Esophagus muscularis mucosa (tissue), 4 donors: ENCODE data around the gene HSD17B14. TPM values are rescaled to one million over a fixed set of nuclear protein-coding genes. Genes with fewer than 3 reads are reported as not detected.

ENCODE experiments used
- DNase-seq: peaks from one replicate; pipeline ENCODE4 v3.0.0-alpha.2; 2017; ENCODE audit errors: extremely low spot score
- H3K27ac ChIP-seq, 4 donors: fragments of 200-600 bp; sonication (generic); replicated peaks in 1 of 4; 1 replicate in 3 of 4; 2 replicates in 1 of 4; pipeline ENCODE4 v1.5.1; 2016 to 2019; ENCODE audit warnings: mild to moderate bottlenecking in 1 of 4
- H3K27me3 ChIP-seq, 4 donors: fragments of 200-600 bp; sonication (generic); one replicate each; pipeline versions ENCODE4 v1.5.1 to v1.6.0; 2016 to 2019
- H3K36me3 ChIP-seq, 4 donors: fragments of 200-600 bp; sonication (generic); one replicate each; pipeline ENCODE4 v1.5.1; 2016 to 2019
- H3K4me1 ChIP-seq, 4 donors: fragments of 200-600 bp; sonication (generic); one replicate each; pipeline ENCODE4 v1.5.1; 2016 to 2019
- H3K4me3 ChIP-seq, 4 donors: fragments of 200-600 bp; sonication (generic); 1 replicate in 2 of 4; 2 replicates in 2 of 4; pipeline ENCODE4 v1.5.1; 2016 to 2019; ENCODE audit warnings: mild to moderate bottlenecking in 4 of 4, moderate library complexity in 1 of 4
- H3K9me3 ChIP-seq, 4 donors: fragments of 200-600 bp; sonication (generic); 1 replicate in 3 of 4; 2 replicates in 1 of 4; pipeline ENCODE4 v1.5.1; 2016 to 2019
- EP300 ChIP-seq: sonication (generic); formaldehyde crosslinking; IDR thresholded peaks from one replicate; pipeline ENCODE4 v1.6.1; 2017; ENCODE audit warnings: antibody characterized with exemption
- POLR2A ChIP-seq: fragments of 450-650 bp; IDR thresholded peaks from one replicate; pipeline ENCODE4 v1.6.1; 2017; ENCODE audit warnings: antibody characterized with exemption, moderate library complexity, mild to moderate bottlenecking, low read depth
- POLR2AphosphoS5 ChIP-seq, 2 donors: sonication (generic); formaldehyde crosslinking; IDR thresholded peaks; one replicate each; pipeline ENCODE4 v1.6.1; 2017; ENCODE audit warnings: antibody characterized with exemption in 2 of 2
- WGBS: methylation state at CpG from one replicate; pipeline ENCODE4 v1.1.5; 2018; 5-methylcytosine and 5-hydroxymethylcytosine counted together
- intact Hi-C: fragments of 100-400 bp; cut with DNase I; formaldehyde crosslinking; loops from one replicate; pipeline ENCODE4 v1.15.1; 2023
- total RNA-seq, 4 donors: library from RNA; depleted of rRNA; stranded (reverse); fragments of >200 nt; gene quantifications; one replicate each; pipeline versions ENCODE4 v1.1.0 to v1.2.1, GENCODE V29; 2016
- TF ChIP-seq, protein P1 (sequence below), 3 experiments: fragments of 200-600 bp in 2 of 3; fragments of 450-650 bp in 1 of 3; sonication (generic) in 2 of 3; IDR thresholded peaks; one replicate each; pipeline ENCODE4 v1.5.1; 2017 to 2019; ENCODE audit warnings: antibody characterized with exemption in 3 of 3, mild to moderate bottlenecking in 2 of 3, moderate library complexity in 1 of 3

The HSD17B14 gene
- total RNA-seq, 4 donors from 2014 or later = 7.1 to 8.9 (median 7.8) TPM

DNA sequence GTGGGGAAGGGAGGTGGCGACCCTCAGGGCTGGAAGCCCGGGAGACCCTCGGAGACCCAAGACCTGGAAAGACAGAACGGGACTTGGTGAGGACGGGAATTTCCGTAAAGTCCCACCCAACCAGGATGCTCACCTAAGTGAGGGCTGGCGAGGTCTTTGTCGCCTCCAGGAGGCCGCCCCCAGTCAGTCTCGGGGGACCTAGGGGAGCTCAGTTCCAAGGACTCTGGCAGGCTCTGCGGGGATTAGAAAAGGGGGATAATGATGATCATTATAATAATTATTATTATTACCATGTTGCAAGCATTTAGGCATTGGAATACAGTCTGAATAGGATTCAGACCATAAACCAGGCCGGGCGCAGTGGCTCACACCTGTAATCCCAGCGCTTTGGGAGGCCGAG is 9.1 kb upstream of the HSD17B14 start:
- Histone ChIP-seq H3K27ac (no peak overlapping the region), H3K4me1 (no peaks in the 10 kb centered on the region), H3K36me3 (peaks cover 7 to 57% (median 30%) of the 10 kb centered on the region in 4 donors), H3K9me3 (no peaks in the 10 kb centered on the region), H3K27me3 (no peaks in the 10 kb centered on the region), H3K4me3 (no peak overlapping the region)
- intact Hi-C loops = loop anchor here (10.0 kb wide), 1 partner anchor 201 kb away; the partner anchor contains the start of gene CA11
- no peak for TF ChIP-seq EP300
- no peak for TF ChIP-seq POLR2A
- no peak for TF ChIP-seq POLR2AphosphoS5 (IDR thresholded peaks at IDR 0.05)
- TF ChIP-seq, protein P1, sequence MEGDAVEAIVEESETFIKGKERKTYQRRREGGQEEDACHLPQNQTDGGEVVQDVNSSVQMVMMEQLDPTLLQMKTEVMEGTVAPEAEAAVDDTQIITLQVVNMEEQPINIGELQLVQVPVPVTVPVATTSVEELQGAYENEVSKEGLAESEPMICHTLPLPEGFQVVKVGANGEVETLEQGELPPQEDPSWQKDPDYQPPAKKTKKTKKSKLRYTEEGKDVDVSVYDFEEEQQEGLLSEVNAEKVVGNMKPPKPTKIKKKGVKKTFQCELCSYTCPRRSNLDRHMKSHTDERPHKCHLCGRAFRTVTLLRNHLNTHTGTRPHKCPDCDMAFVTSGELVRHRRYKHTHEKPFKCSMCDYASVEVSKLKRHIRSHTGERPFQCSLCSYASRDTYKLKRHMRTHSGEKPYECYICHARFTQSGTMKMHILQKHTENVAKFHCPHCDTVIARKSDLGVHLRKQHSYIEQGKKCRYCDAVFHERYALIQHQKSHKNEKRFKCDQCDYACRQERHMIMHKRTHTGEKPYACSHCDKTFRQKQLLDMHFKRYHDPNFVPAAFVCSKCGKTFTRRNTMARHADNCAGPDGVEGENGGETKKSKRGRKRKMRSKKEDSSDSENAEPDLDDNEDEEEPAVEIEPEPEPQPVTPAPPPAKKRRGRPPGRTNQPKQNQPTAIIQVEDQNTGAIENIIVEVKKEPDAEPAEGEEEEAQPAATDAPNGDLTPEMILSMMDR (IDR thresholded peaks at IDR 0.05) = no peak
- no peak for DNase-seq
- WGBS = 96% methylated on average over 13 of the region's 15 CpGs

DNA sequence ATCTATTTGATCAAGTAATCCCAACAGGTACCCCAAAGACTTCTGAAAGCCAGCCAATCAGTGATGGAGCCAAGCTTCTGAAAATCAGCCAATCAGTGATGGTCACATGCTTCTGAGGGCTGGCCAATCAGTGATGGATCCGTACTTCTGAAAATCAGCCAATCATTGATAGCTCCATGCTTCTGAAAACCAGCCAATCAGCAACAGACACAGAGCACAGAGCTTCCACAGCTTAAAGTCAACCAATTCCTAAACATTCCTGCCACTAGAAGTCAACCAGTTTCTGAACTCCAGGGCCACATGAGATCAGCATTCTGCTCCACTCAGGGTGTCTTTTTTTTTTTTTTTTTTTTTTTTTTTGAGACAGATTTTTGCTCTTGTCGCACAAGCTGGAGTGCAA is 8.2 kb upstream of the HSD17B14 start:
- Histone ChIP-seq H3K27me3 (no peaks in the 10 kb centered on the region), H3K9me3 (no peaks in the 10 kb centered on the region), H3K36me3 (peaks cover 7 to 55% (median 34%) of the 10 kb centered on the region in 4 donors), H3K4me1 (no peaks in the 10 kb centered on the region), H3K4me3 (no peak overlapping the region), H3K27ac (no peak overlapping the region)
- intact Hi-C loops = loop anchor here (10.0 kb wide), 1 partner anchor 200 kb away; the partner anchor contains the start of gene CA11
- no peak for DNase-seq
- TF ChIP-seq POLR2A = no peak
- TF ChIP-seq, protein P1 (IDR thresholded peaks at IDR 0.05) = no peak
- no peak for TF ChIP-seq EP300
- TF ChIP-seq POLR2AphosphoS5 (IDR thresholded peaks at IDR 0.05) = no peak
- 80% methylated on average over 2 of the region's 2 CpGs for WGBS

DNA sequence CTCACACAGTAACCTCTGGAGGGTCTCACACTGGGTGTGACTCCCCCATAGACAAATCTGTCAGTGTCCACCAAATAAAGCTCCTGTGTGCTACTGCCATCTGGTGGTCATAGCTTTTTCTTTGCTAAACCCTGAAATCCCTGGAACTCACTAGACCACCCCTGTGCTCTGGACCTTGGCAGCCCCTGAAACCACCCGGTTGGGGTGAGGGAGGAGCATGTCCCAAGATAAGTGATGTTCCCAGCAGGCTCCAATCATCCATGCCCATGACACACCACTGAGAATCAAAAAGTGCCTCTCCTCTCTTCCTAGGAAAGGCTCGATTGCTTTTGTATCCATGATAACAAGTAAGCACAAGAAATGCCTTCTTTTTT is 6.5 kb upstream of the HSD17B14 start:
- H3K4me1 ChIP-seq = no peaks in the 10 kb centered on the region
- no peaks in the 10 kb centered on the region for H3K27me3 ChIP-seq
- no peak for TF ChIP-seq POLR2A
- TF ChIP-seq, protein P1 (IDR thresholded peaks at IDR 0.05) = peak; percentile 75 to 79 (median 77)
- no peak overlapping the region for H3K4me3 ChIP-seq
- DNase-seq = no peak
- intact Hi-C loops = loop anchor here (2.0 to 10.0 kb wide), 2 partner anchors 54 to 198 kb away; partner anchors contain the start of gene CA11
- H3K9me3 ChIP-seq = no peaks in the 10 kb centered on the region
- H3K27ac ChIP-seq = no peak overlapping the region
- H3K36me3 ChIP-seq = peaks cover 7 to 58% (median 33%) of the 10 kb centered on the region in 4 donors
- WGBS = 45% methylated on average over 2 of the region's 2 CpGs

DNA sequence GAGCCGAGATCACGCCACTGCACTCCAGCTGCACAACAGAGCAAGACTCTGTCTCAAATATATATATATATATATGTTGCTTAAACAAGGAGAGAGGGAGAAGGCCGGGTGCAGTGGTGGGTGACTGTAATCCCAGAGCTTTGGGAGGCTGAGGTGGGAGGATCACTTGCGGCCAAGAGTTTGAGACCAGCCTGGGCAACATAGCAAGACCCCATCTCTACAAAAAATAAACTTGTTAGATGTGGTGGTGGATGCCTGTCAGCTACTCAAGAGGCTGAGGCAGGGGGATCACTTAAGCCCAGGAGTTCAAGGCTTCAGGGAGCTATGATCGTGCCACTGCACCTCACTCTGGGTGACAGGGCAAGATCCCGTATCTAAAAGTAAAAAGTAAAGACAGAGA is 5.3 kb upstream of the HSD17B14 start:
- WGBS = 98% methylated on average over 6 of the region's 6 CpGs
- no peaks in the 10 kb centered on the region for H3K9me3 ChIP-seq
- H3K4me3 ChIP-seq = no peak overlapping the region
- no peak overlapping the region for H3K27ac ChIP-seq
- H3K36me3 ChIP-seq = peaks cover 3 to 48% (median 26%) of the 10 kb centered on the region in 4 donors
- intact Hi-C loops = loop anchor here (10.0 kb wide), 1 partner anchor 197 kb away; the partner anchor contains the start of gene CA11
- no peak for TF ChIP-seq POLR2AphosphoS5 (IDR thresholded peaks at IDR 0.05)
- no peak for TF ChIP-seq POLR2A
- TF ChIP-seq EP300 = no peak
- TF ChIP-seq, protein P1 (IDR thresholded peaks at IDR 0.05) = no peak
- H3K4me1 ChIP-seq = peaks cover 7 to 11% (median 10%) of the 10 kb centered on the region in 4 donors
- H3K27me3 ChIP-seq = no peaks in the 10 kb centered on the region
- DNase-seq = no peak

DNA sequence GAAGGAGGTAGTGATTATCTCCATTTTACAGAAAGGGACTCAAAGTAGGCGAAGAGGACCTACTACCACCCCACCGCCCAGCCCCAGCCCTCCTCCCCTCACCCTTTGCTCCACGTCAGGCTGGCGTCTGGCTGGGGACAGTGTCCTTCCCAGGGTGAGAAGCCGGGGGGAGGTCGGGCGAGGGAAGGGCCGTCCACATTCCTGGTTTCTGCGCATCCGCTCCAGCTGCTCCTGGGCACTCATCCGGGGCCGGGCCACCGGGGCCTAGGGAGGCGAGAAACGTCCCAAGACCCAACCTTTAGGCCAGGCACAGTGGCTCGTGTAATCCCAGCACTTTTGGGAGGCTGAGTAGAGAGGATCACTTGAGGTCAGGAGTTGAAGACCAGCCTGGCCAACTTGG is 4.8 kb upstream of the HSD17B14 start:
- Histone ChIP-seq H3K27ac (no peak overlapping the region), H3K27me3 (no peaks in the 10 kb centered on the region), H3K36me3 (peaks cover 0 to 44% (median 22%) of the 10 kb centered on the region in 4 donors), H3K4me1 (peaks cover 13 to 17% (median 15%) of the 10 kb centered on the region in 4 donors), H3K9me3 (no peaks in the 10 kb centered on the region), H3K4me3 (no peak overlapping the region)
- 91% methylated on average over 10 of the region's 16 CpGs for WGBS
- intact Hi-C loops = loop anchor here (10.0 kb wide), 1 partner anchor 196 kb away; the partner anchor contains the start of gene CA11
- TF ChIP-seq EP300 = no peak
- TF ChIP-seq, protein P1 (IDR thresholded peaks at IDR 0.05) = no peak
- TF ChIP-seq POLR2A = no peak
- no peak for TF ChIP-seq POLR2AphosphoS5 (IDR thresholded peaks at IDR 0.05)
- DNase-seq = no peak
